ENCODE data around the gene RAB20.

The RAB20 gene

DNA sequence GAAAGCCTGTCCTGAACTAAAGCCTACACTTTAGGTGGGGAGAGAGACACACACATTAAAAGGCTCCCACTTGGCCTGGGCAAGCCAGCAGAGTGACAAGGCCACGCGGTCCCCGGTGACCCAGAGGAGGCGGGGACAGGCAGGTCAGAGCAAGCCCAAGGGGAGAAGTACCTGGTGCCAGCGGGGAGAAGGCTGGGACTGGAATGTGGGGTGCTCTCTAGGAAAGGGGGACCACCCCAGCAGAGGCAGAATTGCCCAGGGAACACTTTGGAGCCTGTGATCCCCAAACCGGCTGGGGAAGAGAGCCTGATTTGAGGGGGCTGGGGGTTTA is 82.3 kb downstream of the RAB20 start:
- TF ChIP-seq, protein P1, sequence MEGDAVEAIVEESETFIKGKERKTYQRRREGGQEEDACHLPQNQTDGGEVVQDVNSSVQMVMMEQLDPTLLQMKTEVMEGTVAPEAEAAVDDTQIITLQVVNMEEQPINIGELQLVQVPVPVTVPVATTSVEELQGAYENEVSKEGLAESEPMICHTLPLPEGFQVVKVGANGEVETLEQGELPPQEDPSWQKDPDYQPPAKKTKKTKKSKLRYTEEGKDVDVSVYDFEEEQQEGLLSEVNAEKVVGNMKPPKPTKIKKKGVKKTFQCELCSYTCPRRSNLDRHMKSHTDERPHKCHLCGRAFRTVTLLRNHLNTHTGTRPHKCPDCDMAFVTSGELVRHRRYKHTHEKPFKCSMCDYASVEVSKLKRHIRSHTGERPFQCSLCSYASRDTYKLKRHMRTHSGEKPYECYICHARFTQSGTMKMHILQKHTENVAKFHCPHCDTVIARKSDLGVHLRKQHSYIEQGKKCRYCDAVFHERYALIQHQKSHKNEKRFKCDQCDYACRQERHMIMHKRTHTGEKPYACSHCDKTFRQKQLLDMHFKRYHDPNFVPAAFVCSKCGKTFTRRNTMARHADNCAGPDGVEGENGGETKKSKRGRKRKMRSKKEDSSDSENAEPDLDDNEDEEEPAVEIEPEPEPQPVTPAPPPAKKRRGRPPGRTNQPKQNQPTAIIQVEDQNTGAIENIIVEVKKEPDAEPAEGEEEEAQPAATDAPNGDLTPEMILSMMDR (IDR thresholded peaks at IDR 0.05; ENCODE audit: low read depth, low read length, missing control alignments), result no peak
- H3K4me3 ChIP-seq (ENCODE audit: low read depth, low read length), result no peak overlapping the region
- DNase-seq (ENCODE audit: low read depth), result no peak

- no peak for DNase-seq (ENCODE audit: low read depth)
- H3K4me3 ChIP-seq (ENCODE audit: low read depth, low read length), result no peak overlapping the region
- TF ChIP-seq, protein P1 (IDR thresholded peaks at IDR 0.05; ENCODE audit: low read depth, low read length, missing control alignments), result no peak
Observed at GRCh38 chr13:110478405-110479214, 82.9 kb downstream of the RAB20 start.

GRCh38 chr13:110477706-110478245 is 83.7 kb downstream of the RAB20 start:
- no peak overlapping the region for H3K4me3 ChIP-seq (ENCODE audit: low read depth, low read length)
- TF ChIP-seq, protein P1 (IDR thresholded peaks at IDR 0.05; ENCODE audit: low read depth, low read length, missing control alignments), result no peak
- no peak for DNase-seq (ENCODE audit: low read depth)

GRCh38 chr13:110476220-110476617 is 85.3 kb downstream of the RAB20 start:
- TF ChIP-seq, protein P1 (IDR thresholded peaks at IDR 0.05; ENCODE audit: low read depth, low read length, missing control alignments), result no peak
- H3K4me3 ChIP-seq (ENCODE audit: low read depth, low read length), result no peak overlapping the region
- DNase-seq (ENCODE audit: low read depth), result no peak

DNA sequence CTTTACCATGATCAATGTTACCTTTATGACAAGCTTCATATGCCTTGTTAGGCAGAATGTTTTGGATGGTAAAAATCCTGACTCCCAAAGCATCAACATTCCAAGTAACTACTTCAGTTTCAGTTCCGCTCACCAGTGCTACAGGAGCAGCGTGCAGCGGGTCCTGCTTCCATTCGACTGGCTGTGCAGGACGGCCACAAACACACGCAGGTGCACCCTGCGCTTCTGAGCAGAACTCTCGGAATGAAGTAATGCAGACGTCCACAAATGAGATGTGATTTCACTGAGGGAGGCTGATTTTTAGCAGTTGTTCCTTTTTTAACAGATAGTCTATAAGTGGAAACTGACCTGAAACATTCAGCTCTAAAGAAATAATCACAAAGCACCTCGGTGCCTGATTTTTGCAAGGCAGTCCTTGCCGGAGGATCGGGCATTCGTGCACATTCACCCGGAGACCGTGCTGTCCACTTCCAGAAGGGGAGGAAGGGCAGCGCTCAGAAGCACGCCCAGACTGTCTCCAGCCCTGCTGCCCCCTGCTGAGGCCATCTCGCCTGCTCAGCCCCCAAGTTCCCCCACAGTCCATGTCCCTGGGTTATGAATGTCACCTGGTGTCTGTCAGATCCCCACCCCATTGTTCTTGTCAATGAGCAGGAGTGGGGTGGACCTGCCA is 85.8 kb downstream of the RAB20 start:
- TF ChIP-seq, protein P1 (IDR thresholded peaks at IDR 0.05; ENCODE audit: low read depth, low read length, missing control alignments), result no peak
- no peak for DNase-seq (ENCODE audit: low read depth)
- H3K4me3 ChIP-seq (ENCODE audit: low read depth, low read length), result no peak overlapping the region

GRCh38 chr13:110475117-110475516 is 86.4 kb downstream of the RAB20 start:
- TF ChIP-seq, protein P1 (IDR thresholded peaks at IDR 0.05; ENCODE audit: low read depth, low read length, missing control alignments), result no peak
- no peak overlapping the region for H3K4me3 ChIP-seq (ENCODE audit: low read depth, low read length)
- no peak for DNase-seq (ENCODE audit: low read depth)

All from GM12864 (cell line).